VCaP (cell line): ENCODE results near the gene SPINDOC.

Source experiments
- H3K27ac ChIP-seq: fragments of 450-650 bp; 2 replicates; pipeline ENCODE4 v1.5.1; 2017
- TF ChIP-seq, protein P1 (sequence below): fragments of 450-650 bp; conservative IDR thresholded peaks from 2 replicates; pipeline ENCODE4 v1.5.1; 2017; ENCODE audit warnings: mild to moderate bottlenecking, moderate library complexity

SPINDOC gene

DNA sequence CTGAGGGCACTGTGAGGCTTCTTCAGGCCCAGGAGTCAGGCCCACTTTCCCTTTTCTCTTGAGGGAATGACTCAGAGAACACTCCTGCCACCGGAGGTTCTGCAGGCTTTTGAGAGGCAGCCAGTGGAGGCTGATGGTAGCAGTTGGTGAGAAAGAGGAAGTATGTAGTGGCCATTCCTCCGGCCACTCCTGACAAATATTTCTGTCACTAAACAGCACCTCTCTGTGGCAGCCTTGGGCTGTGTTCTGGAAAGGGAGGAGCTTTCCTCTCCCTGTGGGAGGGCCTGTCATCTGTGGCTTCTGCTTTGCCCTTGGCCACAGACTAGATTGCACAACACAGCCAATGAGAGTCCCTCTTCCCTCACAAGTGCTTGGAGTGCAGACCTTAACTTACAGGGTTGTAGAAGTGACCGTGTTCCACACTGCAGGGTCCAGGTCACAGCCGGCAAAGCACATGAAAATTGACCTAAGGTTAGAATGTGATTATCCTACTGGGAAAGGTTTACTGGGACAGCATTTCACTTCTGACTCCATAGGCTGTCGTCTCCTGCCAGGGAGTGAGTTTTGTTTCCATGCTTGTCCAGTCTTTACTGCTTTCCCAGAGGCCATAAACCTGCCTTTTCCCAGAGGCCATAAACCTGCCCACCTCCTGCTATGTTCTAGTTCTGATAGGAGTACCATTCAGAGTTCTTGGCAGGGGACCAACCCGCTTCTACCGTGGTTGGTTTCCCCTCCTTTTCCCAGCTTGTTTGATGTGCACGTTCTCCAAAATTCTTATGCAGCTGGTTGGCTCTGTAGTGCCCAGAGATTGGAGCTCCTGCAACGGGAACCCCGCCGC is 58.9 kb downstream of the SPINDOC start:
- TF ChIP-seq, protein P1, sequence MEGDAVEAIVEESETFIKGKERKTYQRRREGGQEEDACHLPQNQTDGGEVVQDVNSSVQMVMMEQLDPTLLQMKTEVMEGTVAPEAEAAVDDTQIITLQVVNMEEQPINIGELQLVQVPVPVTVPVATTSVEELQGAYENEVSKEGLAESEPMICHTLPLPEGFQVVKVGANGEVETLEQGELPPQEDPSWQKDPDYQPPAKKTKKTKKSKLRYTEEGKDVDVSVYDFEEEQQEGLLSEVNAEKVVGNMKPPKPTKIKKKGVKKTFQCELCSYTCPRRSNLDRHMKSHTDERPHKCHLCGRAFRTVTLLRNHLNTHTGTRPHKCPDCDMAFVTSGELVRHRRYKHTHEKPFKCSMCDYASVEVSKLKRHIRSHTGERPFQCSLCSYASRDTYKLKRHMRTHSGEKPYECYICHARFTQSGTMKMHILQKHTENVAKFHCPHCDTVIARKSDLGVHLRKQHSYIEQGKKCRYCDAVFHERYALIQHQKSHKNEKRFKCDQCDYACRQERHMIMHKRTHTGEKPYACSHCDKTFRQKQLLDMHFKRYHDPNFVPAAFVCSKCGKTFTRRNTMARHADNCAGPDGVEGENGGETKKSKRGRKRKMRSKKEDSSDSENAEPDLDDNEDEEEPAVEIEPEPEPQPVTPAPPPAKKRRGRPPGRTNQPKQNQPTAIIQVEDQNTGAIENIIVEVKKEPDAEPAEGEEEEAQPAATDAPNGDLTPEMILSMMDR, result peak; percentile 97

DNA sequence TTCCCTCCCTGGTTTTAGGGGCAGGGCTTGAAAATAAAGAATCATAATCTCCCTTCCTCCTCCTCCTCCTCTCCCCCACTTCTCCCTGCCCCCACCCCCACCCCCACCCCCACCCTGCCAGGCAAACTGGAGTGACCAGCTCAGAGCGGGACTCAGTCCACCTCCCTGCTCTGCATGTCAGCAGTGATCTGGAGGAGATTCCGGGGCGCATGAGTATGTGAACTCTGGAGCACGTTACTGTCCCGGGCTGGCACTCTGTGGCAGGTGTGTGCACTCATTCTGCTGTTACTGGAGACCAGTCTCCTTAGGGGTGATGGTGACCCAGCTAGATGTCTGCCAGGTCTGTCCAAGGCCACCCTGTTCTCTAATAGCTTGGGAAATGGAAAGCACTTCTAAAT is 59.5 kb downstream of the SPINDOC start:
- TF ChIP-seq, protein P1, result no peak
- peak overlapping the region; percentile 93 for H3K27ac ChIP-seq

More for the DNA sequence above, 58.9 kb downstream of the SPINDOC start:
- H3K27ac ChIP-seq, result peak overlapping the region; percentile 93

DNA sequence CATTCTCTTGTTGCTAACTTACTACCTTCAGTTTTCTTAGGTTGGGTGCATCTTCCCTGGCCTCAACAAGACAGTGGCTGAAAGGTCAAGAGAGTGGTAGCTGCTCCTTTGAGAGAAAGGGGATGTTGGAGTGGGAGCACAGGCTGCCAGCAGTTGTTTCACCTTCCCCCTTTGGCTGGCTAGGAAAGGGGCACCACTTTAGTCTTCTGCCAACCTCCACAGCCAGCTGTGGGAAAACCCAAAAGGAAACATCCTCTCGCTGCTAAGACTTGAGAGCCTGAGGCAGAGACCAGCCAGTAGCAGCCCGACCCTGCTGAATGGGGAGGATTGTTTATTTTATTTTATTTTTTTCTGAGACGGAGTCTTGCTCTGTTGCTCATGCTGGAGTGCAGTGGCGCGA is 60.1 kb downstream of the SPINDOC start:
- TF ChIP-seq, protein P1, result no peak
- peak overlapping the region; percentile 93 for H3K27ac ChIP-seq

DNA sequence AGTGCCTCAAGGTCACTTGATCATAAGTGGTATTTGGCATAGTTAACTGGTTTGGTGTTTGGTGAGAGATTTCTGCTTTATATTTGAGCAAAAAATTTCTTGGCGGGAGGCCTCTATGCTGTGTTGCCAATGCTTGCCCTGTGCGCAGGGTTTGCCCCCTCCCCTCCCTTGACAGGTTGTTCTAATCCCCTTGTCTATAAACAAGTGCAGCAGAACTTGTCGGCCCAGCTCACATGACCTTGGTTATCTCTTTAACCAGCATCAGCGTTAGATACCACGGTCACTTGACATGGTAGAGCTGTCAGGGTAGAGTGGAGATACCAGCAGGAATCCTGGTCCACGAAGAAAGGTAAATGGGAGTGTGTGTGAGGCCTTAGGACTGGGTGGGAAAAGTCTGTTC is 61.3 kb downstream of the SPINDOC start:
- H3K27ac ChIP-seq, result peak overlapping the region; percentile 93
- TF ChIP-seq, protein P1, result no peak

DNA sequence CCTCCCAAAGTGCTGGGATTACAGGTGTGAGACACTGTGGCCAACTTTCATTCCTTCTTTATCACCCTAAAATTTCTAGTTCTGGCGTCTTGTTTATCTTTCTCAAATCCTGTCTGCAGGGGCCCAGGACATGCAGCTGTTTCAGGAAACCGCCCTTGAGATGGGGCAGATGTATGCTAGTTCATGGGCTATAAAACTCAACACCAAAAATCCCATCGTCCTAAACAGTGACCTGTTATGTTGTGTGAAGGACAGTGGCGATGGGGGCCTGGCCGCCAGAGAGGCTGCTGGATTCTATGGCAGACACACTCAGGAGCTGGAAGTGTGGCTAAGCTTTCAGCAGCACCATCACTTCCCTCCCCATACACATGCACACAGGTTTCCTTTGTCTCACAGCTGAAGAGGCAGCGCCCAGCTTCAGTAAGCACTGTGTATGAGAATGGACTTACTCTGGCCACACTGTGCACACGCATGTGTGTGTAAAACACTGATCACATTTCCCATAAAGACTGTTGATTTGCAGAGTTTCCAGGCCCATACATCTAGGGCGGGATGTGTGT is 62.3 kb downstream of the SPINDOC start:
- TF ChIP-seq, protein P1, result no peak
- peak overlapping the region; percentile 93 for H3K27ac ChIP-seq

DNA sequence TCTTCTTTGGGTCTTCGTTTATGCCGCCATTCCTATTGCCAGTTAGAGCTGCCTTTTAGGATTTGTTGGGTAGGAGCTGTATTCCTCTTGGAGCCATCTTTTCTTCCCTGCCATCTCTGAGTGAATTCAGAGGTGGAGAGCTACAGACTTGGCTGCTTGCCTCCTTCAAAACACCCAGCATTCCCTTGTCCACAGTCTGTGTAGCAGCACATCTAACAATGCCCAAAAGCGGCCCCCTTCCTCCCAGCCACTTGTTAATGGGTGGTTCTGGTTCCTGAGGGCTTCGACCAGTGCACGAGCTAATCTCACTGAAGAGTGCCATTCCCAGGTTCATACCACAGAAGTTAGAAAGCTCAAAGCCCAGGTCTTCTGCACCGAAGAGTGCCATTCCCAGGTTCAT is 63.4 kb downstream of the SPINDOC start:
- TF ChIP-seq, protein P1, result no peak
- peak overlapping the region; percentile 93 for H3K27ac ChIP-seq
